Measurements from ENCODE around the gene LAMB4.
A peak's percentile ranks its signal among the peaks of the same experiment; 100 is the strongest.

The LAMB4 gene

DNA sequence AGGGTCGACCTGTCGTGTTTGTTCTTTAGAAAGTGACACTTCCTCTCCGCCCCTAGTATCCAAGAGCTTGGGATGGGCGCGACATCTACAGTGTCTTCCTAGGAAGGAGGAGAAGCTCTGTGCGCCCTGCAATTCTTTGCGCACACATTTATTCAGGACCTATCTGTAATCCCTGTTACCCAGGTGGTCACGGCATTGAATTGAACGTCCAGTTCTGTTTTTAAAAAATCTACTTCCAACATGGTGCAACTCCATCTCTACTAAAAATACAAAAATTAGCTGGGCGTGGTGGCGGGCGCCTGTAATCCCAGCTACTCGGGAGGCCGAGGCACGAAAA is 126.6 kb downstream of the LAMB4 start:
- H3K36me3 Mint-ChIP-seq (ENCODE audit: low read depth): no peaks in the 10 kb centered on the region
- no peak overlapping the region for H3K27ac Mint-ChIP-seq
- no peak overlapping the region for H3K4me3 Mint-ChIP-seq
- no peaks in the 10 kb centered on the region for H3K9me3 Mint-ChIP-seq
- peaks cover 76% of the 10 kb centered on the region for H3K27me3 Mint-ChIP-seq (ENCODE audit: low read depth)
- H3K4me1 Mint-ChIP-seq (ENCODE audit: low read depth): peaks cover 6% of the 10 kb centered on the region

DNA sequence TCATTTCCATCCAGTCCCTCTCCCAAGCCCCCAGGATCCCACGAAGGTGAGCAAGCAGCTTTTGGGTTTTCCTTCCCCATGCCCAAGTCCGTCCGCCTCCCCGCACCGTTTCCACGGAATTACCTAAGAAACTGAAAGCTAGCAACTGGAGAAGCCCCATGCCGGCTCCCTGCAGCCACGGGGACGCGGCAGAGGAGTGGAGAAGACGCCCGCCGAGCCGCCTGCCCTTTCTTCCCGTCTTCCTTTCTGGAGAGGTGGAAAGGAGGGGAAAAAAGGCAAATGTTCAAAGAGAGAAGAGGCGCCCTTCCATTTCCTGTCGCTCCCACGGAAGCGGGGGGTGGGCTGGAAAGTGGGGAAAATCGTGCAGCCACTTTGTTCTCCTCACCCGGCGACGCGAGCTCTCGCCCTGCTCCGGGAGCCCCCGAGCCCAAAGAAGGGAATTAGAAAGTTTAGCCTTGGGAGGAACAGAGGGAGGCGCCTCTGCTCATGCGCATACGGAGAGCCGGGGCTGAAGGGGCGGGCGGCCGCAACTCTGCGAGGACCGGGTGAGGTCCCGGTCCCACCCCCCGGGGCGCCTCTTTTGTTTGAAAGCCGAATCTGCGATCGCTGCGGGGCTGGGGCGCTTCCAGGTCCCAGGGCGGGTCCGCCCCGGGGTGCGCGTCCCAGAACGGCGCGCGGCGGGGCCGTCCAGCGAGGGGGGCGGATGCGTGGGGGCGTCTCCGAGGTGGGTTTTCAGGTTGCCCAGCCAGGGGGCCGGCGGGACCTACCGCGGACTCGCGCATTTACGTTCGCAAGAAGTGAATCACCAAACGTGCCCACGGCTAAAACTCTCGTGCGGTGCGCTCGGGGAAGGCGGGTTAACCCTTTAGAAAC is 127.2 kb downstream of the LAMB4 start, which contains the start of gene LAMB1:
Gene LAMB1, minus strand, starts transcription at position 436 of the 873 bp plus-strand sequence. Its CDS starts 276 bp downstream, at position 160.
- Mint-ChIP-seq H3K36me3 (ENCODE audit: low read depth) (no peaks in the 10 kb centered on the region), H3K4me1 (ENCODE audit: low read depth) (peaks cover 6% of the 10 kb centered on the region), H3K27me3 (ENCODE audit: low read depth) (peaks cover 82% of the 10 kb centered on the region), H3K4me3 (peak within 1 kb of the TSS; percentile 38), H3K27ac (no peak within 1 kb of the TSS), H3K9me3 (no peaks in the 10 kb centered on the region)

DNA sequence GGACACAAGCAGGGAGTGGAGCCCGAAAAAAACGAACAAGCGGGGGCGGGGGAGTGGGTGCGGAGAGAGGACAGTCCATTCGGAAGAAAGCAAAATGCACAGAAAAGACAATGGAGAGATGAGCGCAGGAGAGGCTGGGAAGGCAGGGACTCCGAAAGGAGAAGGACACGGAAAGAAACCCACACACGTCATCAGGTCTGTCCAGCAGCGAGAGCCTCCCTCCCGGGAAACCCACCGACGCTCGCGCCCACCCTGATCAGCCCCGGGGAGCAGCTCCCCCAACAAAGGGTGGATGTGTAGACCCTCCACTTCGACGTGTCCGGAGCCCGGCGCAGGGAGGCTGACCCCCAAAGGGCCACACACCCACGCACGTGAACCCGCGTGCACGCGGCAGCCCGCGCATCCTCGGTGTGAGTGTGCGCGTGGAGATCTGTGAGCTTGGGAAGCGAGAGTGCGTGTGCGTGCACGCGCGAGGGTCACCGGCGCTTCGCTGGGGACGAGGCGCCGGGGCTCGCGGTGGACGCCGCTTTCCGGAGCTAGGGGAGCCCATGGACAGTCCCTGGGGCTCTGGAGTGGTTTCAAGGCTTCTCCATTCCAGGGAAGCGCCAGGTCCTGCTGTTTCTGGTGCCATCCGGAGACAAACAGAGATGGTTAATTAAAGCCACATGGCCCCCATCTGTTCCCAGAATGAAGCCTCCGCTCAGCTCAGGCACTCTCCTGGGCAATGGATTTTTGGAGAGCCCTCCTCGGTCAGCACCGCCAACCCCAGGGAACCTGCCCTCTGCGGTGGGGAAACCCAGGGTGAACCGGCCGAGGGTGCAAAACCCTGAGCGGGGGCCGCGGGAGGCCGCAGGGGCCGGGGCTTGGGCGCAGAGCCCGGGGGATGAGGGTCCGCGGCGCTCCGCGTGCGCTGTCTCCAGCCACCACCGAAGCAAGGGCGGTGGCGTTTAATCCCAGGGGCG is 128.1 kb downstream of the LAMB4 start:
- H3K36me3 Mint-ChIP-seq (ENCODE audit: low read depth): no peaks in the 10 kb centered on the region
- H3K27me3 Mint-ChIP-seq (ENCODE audit: low read depth): peaks cover 78% of the 10 kb centered on the region
- no peaks in the 10 kb centered on the region for H3K9me3 Mint-ChIP-seq
- peaks cover 6% of the 10 kb centered on the region for H3K4me1 Mint-ChIP-seq (ENCODE audit: low read depth)
- no peak overlapping the region for H3K27ac Mint-ChIP-seq
- peak overlapping the region; percentile 49 for H3K4me3 Mint-ChIP-seq

DNA sequence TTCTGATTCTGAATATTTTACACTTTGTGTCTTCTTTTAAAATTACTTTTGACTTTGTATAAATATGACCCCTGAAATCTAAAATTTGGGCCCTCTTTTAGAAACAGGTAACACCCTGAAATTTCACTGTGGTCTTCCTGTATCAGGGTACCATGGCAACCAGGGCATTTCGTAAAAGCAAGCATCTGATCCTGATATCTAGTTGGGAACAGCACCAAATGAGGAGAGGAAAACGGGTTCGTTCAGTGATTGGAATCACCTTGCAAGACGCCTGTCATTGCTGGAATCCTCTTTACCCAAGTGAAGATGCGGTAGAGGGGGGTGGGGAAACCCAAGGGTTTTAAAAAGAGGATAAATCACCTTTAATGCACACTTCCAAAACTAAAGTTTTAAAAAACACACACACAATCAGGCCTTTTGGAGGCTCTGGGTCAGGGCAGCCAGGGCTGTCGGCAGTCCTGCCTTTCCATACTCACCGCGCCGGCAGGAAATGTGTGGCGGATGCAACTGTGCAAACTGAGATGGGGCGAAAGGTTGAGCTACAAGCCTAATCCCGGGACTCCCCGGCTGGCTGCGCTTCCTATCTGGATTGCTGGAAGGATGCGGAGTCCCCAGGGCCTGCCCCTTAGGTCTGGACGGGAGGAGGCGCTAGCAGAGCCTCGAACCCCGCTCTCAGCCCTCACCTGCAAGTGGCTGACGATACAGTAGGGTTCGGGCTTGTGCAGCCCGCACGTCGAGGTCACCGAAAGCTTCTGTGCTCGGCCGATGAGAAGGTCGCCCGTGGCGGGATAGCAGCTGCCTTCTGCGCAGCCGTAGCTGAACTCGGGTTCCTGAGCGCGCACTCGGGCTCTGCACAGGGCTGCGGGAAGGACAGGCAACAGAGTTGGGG is 129.0 kb downstream of the LAMB4 start:
- Mint-ChIP-seq H3K4me3 (peak overlapping the region; percentile 49), H3K4me1 (ENCODE audit: low read depth) (peaks cover 6% of the 10 kb centered on the region)

DNA sequence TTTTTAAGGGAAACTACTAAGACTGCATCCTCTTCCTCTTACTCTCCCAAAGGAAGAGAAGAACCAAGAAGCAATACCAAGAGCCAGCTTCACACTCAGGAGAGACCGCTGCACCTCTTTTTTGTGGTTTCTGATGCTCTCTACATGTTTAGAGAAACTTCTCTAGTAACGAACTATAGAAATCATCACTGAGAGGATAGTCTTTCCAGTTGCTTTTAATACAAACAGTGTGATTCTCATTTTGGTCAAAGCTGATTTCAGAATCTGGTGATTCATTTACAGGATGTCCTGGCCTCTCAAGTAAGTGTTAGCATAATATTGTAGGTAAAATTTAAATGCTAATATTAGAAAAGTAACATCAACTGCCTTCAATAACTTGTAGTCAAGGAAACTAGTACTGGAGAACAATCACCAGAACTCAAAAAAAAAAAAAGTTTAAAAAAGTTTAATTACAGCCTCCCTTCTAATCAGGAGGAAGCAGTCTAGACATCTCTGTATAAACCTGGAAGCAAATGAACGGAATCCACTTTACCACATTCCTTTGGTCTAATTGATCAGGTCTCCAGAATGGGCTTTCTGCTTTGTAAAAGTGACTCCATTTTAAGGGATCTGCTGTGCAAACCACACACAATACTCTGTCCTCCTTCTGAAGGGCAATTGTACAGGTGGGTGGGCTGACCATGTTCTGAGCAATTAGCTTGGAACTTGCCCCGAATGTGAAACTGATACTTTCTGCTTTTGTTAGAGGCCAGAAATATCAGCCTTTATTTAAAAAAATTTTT is 130.2 kb downstream of the LAMB4 start:
- H3K36me3 Mint-ChIP-seq (ENCODE audit: low read depth): no peaks in the 10 kb centered on the region
- no peaks in the 10 kb centered on the region for H3K9me3 Mint-ChIP-seq
- H3K4me3 Mint-ChIP-seq: no peak overlapping the region
- H3K4me1 Mint-ChIP-seq (ENCODE audit: low read depth): peaks cover 6% of the 10 kb centered on the region
- H3K27ac Mint-ChIP-seq: no peak overlapping the region
- peaks cover 76% of the 10 kb centered on the region for H3K27me3 Mint-ChIP-seq (ENCODE audit: low read depth)

More for the DNA sequence above, 129.0 kb downstream of the LAMB4 start:
- Mint-ChIP-seq H3K9me3 (no peaks in the 10 kb centered on the region), H3K36me3 (ENCODE audit: low read depth) (no peaks in the 10 kb centered on the region), H3K27me3 (ENCODE audit: low read depth) (peaks cover 73% of the 10 kb centered on the region), H3K27ac (no peak overlapping the region)

DNA sequence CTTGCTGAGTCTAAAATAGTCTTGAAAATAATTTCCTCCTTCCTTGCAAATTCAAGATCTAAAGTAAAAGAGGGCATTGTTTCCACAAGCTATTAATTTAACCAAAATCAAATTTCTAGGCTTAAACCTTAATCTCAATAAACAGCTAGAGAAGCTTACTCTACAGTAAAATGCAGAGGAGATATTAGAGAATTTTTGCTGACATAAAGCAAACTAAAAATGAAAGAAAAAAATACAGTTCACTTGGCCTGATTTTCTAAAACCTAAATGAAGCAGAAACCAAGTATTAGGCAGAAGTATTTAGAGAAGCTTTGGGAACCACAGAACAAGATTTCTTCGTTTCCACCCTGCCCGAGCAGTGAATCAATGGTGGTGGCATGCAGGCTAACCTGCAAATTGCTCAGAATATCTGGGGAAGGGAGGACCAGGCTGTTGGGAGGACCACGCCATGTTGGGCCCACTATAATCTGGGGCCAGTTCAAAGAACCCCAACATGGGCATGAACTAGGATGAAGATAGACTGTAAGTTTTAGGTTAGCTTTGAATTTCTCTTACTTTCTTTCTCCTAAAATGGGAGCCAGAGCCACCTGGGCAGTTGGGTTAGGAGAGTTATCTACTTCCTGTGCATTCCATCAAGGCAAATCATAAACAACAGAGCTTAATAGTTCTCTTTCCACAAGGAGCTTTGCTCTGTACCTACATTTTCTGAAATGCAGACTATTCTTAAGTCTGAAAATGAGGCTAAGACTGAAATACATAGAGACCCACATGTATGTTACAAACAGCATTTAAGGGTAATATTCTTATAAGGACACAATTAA is 131.3 kb downstream of the LAMB4 start:
- H3K27me3 Mint-ChIP-seq (ENCODE audit: low read depth): peaks cover 65% of the 10 kb centered on the region

DNA sequence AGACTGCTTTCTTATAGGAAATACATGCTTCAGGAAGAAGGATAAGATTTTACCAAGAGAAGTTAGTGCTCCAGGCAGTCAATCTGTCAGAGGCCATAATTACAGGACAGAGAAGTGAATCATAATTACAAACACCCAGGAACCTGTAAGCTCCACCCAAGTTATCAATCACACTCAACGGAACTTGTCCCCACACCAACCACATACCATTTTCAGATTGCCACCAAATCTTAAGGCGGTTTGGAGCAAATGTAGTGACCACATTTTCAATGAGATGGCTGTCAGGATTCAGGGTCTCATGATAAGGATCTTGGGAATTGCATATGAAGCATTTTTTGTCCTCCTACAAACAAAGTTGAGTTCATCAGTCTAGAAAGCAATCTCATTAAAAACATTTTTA is 132.0 kb downstream of the LAMB4 start:
- Mint-ChIP-seq H3K27me3 (ENCODE audit: low read depth) (peaks cover 64% of the 10 kb centered on the region), H3K36me3 (ENCODE audit: low read depth) (no peaks in the 10 kb centered on the region), H3K9me3 (no peaks in the 10 kb centered on the region), H3K27ac (no peak overlapping the region), H3K4me3 (no peak overlapping the region), H3K4me1 (ENCODE audit: low read depth) (peaks cover 3% of the 10 kb centered on the region)

More for the DNA sequence above, 131.3 kb downstream of the LAMB4 start:
- no peak overlapping the region for H3K27ac Mint-ChIP-seq
- no peaks in the 10 kb centered on the region for H3K36me3 Mint-ChIP-seq (ENCODE audit: low read depth)
- no peaks in the 10 kb centered on the region for H3K9me3 Mint-ChIP-seq
- H3K4me3 Mint-ChIP-seq: no peak overlapping the region
- H3K4me1 Mint-ChIP-seq (ENCODE audit: low read depth): peaks cover 4% of the 10 kb centered on the region

DNA sequence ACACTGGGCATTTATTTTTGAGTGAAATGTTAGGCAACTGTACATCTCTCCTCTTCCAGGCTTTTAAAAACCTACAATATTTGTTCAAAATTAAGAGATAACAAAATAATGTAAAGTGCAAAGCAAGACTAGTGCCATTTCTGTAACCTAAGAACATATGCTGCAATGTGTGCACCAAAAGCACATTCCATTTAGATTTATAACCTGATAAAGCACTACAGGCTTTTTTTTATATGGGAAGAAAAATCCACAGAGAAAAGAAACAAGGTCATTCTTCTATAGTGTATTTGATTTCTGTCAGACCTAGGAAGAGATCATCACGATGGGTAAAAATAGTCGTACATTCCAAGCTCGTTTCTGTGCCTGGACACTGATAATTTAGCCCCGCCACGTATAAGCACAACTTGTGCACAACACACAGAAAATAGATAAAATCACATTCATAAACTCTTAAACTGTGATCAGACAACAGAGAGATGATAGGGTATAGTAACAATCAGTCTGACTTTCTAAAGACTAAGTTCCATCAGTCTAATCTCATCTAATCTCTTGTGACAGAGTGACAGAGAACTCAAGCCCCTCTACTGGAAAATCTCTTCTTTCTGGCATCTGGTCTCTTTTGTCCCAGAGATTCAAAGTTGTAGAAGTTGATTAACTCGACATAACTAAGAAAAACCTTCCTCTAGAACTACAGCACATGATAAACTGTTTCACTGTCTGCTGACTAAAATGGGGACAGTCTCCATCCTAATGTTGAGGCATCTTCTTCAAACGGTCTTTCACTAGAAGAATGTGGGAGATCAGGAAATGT is 133.9 kb downstream of the LAMB4 start:
- Mint-ChIP-seq H3K9me3 (no peaks in the 10 kb centered on the region), H3K27ac (no peak overlapping the region), H3K27me3 (ENCODE audit: low read depth) (peaks cover 55% of the 10 kb centered on the region), H3K36me3 (ENCODE audit: low read depth) (no peaks in the 10 kb centered on the region), H3K4me3 (no peak overlapping the region), H3K4me1 (ENCODE audit: low read depth) (no peaks in the 10 kb centered on the region)

DNA sequence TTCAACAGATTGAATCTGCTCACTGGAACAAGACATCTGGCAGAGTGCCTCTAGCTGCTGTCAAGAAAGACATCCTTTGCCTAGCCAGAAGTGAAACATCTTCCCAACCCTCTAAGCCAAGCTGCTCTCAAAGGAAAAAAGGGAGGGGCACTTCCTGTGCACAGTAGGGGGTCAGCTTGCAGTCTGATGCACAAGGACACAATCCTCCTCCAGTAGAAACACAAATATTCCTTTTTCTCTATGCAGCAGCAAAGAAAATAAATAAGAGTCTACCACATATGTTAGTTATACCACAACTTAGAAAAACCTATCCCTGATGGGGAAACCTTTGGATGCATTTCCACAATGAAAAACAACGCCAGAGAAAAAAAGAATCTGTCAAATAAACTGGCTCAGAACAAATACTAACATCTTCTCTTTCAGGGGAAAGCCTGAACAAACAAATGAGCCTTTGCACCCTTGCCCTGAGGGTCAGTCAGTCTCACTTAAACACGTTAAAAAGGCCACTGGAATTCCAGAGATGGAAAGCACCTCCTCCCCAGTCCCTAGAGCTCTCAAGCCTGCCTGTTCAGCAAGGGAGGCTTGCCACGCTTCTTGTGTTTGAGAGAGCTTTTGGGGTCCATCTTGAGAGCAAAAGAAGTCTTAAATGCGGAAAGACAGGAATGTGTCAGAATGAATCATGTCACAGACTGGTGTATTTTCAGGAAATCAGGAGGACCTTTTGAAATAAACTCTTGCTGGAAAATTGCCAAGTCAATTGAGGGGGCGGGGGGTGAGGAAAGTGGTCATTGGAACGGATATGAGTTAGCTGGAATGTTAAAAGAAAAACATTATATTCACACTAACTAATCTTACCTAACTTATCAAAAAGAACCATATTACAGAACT is 134.7 kb downstream of the LAMB4 start:
- Mint-ChIP-seq H3K4me1 (ENCODE audit: low read depth) (no peaks in the 10 kb centered on the region), H3K36me3 (ENCODE audit: low read depth) (no peaks in the 10 kb centered on the region), H3K9me3 (no peaks in the 10 kb centered on the region), H3K27ac (no peak overlapping the region), H3K4me3 (no peak overlapping the region), H3K27me3 (ENCODE audit: low read depth) (peaks cover 47% of the 10 kb centered on the region)

DNA sequence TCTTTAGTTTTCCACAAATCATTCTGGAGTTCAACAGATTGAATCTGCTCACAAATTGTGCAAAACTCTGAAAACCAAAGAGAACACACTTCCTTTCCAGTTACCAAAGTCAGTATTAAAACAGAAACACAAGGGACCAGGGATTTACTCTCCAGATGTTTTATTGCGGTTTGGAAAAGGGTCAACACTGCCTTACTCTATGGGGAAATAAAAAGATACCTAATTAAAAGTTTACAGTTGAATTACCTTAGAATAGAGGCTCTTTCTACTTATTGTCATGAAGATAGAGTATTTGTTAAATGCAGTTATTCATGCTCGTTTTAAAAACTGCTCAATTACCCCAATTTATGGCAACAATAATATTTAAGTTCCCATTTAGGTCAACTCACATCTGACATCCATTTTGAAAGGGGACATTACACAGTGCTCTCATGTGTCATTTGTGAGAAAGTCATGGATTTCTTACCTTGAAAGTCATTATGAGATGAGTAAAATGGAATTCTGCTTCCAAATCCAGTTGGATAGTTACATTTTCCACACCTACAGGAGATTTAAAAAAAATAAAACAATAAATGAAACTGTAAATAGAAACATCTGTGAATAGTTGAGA is 135.6 kb downstream of the LAMB4 start:
- Mint-ChIP-seq H3K27ac (no peak overlapping the region), H3K4me3 (no peak overlapping the region), H3K9me3 (no peaks in the 10 kb centered on the region), H3K36me3 (ENCODE audit: low read depth) (no peaks in the 10 kb centered on the region), H3K4me1 (ENCODE audit: low read depth) (no peaks in the 10 kb centered on the region), H3K27me3 (ENCODE audit: low read depth) (peaks cover 40% of the 10 kb centered on the region)

DNA sequence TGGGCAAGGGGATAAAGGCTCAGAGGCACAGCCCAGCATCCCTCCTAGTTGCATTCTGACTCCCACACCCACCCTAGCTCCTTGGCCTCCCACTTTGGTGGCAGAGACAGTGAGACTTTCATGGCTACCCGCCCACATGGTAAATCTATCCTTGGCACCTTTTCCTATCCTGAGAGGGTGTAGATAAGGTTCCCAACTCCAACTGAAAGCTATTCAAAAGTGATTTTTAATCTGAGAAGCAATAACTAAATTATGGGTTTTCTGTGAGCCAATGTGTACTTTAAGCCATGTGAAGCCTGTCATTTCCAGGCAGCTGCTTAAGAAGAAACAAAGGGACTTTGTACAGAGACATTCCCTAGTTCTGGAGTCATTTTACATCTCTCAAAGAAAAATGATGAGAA is 136.3 kb downstream of the LAMB4 start:
- H3K36me3 Mint-ChIP-seq (ENCODE audit: low read depth): no peaks in the 10 kb centered on the region
- no peak overlapping the region for H3K27ac Mint-ChIP-seq
- no peaks in the 10 kb centered on the region for H3K9me3 Mint-ChIP-seq
- no peak overlapping the region for H3K4me3 Mint-ChIP-seq
- peaks cover 36% of the 10 kb centered on the region for H3K27me3 Mint-ChIP-seq (ENCODE audit: low read depth)
- H3K4me1 Mint-ChIP-seq (ENCODE audit: low read depth): no peaks in the 10 kb centered on the region
